Prostate gland (tissue), 2 donors: ENCODE results near the gene RNF220. TPM values are rescaled to one million over a fixed set of nuclear protein-coding genes. Genes with fewer than 3 reads are reported as not detected.

Experiments used
- DNase-seq: peaks from one replicate; pipeline ENCODE4 v3.0.0-alpha.2; 2019; ENCODE audit warnings: low spot score
- H3K27ac ChIP-seq, 2 donors: fragments of 200-600 bp; sonication (generic); 2 replicates each; pipeline ENCODE4 v1.5.1; 2017 to 2019
- H3K27me3 ChIP-seq: fragments of 200-600 bp; sonication (generic); replicated peaks from 2 replicates; pipeline ENCODE4 v1.5.1; 2019; ENCODE audit not compliant: insufficient read depth
- H3K36me3 ChIP-seq, 2 donors: fragments of 200-600 bp; sonication (generic); 1 replicate in 1 of 2; 2 replicates in 1 of 2; pipeline versions ENCODE4 v1.5.1 to v1.8.1; 2017 to 2019
- H3K4me1 ChIP-seq: fragments of 200-600 bp; sonication (generic); replicated peaks from 2 replicates; pipeline ENCODE4 v1.5.1; 2019
- H3K4me3 ChIP-seq, 2 donors: fragments of 200-600 bp; sonication (generic); 2 replicates each; pipeline ENCODE4 v1.5.1; 2017 to 2019
- H3K9me3 ChIP-seq: fragments of 200-600 bp; sonication (generic); 2 replicates; pipeline ENCODE4 v1.5.1; 2017
- POLR2A ChIP-seq: fragments of 450-650 bp; IDR thresholded peaks from one replicate; pipeline ENCODE4 v1.6.1; 2016; ENCODE audit warnings: antibody characterized with exemption, mild to moderate bottlenecking
- POLR2AphosphoS5 ChIP-seq: sonication (generic); formaldehyde crosslinking; IDR thresholded peaks from one replicate; pipeline ENCODE4 v1.6.1; 2017; ENCODE audit warnings: antibody characterized with exemption
- WGBS: methylation state at CpG from one replicate; pipeline ENCODE4 v1.1.5; 2018; 5-methylcytosine and 5-hydroxymethylcytosine counted together
- intact Hi-C: fragments of 100-400 bp; cut with DNase I; formaldehyde crosslinking; loops from one replicate; pipeline ENCODE4 v1.14.2; 2022
- total RNA-seq, 2 donors: library from RNA; depleted of rRNA; stranded (reverse); fragments of >200 nt; gene quantifications; one replicate each; pipeline ENCODE4 v1.1.0, GENCODE V29; 2016
- TF ChIP-seq, protein P1 (sequence below), 4 experiments: fragments of 200-600 bp in 2 of 4; fragments of 450-650 bp in 2 of 4; sonication (generic) in 2 of 4; IDR thresholded peaks; 1 replicate in 3 of 4; 2 replicates in 1 of 4; pipeline ENCODE4 v1.5.1; 2016 to 2019; ENCODE audit warnings: antibody characterized with exemption in 4 of 4, mild to moderate bottlenecking in 2 of 4, moderate library complexity in 2 of 4

Gene RNF220
- total RNA-seq, 2 donors from 2014 or later = 116 to 147 TPM

DNA sequence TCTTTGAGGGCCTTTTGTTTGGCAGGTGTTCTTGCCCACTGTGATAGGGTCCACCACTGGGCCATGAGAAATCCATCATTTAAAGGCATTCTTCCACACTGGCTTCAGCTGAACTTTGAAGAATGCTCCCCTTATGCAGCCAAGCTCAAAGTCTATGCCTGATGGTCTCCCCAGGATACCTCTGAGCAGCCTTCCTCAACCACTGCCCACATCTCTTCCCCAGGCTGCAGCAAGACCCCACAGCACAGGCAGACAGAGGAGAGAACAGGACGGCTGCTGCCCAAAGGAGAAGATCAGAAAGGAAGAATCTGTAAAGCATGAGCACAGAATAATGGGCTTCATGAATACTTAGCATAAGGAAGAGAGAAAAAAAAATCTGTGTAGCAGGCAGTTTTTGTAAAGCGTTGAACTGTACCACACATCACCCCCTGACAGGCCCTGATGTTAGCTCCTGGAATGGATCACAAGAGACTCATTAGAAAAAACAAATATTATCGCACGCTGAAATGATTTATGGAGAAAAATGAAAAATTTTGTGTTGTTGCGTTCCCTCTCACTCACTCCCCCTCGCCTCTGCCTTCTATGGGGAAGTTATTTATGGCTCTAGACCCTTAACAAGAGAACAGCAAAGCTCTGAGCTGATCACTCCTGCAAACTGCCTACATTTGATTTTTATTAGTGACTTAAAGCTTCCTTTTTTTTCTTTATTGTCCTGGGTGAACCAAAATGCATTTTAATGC lies 135.1 kb downstream of the RNF220 start:
- Histone ChIP-seq H3K27ac (no peak overlapping the region), H3K4me3 (no peak overlapping the region), H3K27me3 (peaks cover 11% of the 10 kb centered on the region), H3K4me1 (no peaks in the 10 kb centered on the region), H3K9me3 (no peaks in the 10 kb centered on the region), H3K36me3 (no peaks in the 10 kb centered on the region)
- DNase-seq = no peak
- TF ChIP-seq, protein P1, sequence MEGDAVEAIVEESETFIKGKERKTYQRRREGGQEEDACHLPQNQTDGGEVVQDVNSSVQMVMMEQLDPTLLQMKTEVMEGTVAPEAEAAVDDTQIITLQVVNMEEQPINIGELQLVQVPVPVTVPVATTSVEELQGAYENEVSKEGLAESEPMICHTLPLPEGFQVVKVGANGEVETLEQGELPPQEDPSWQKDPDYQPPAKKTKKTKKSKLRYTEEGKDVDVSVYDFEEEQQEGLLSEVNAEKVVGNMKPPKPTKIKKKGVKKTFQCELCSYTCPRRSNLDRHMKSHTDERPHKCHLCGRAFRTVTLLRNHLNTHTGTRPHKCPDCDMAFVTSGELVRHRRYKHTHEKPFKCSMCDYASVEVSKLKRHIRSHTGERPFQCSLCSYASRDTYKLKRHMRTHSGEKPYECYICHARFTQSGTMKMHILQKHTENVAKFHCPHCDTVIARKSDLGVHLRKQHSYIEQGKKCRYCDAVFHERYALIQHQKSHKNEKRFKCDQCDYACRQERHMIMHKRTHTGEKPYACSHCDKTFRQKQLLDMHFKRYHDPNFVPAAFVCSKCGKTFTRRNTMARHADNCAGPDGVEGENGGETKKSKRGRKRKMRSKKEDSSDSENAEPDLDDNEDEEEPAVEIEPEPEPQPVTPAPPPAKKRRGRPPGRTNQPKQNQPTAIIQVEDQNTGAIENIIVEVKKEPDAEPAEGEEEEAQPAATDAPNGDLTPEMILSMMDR (IDR thresholded peaks at IDR 0.05) = no peak
- TF ChIP-seq POLR2A = no peak
- TF ChIP-seq POLR2AphosphoS5 = no peak
- intact Hi-C loops = no loop called here
- WGBS = 64% methylated on average over 6 of the region's 6 CpGs

DNA sequence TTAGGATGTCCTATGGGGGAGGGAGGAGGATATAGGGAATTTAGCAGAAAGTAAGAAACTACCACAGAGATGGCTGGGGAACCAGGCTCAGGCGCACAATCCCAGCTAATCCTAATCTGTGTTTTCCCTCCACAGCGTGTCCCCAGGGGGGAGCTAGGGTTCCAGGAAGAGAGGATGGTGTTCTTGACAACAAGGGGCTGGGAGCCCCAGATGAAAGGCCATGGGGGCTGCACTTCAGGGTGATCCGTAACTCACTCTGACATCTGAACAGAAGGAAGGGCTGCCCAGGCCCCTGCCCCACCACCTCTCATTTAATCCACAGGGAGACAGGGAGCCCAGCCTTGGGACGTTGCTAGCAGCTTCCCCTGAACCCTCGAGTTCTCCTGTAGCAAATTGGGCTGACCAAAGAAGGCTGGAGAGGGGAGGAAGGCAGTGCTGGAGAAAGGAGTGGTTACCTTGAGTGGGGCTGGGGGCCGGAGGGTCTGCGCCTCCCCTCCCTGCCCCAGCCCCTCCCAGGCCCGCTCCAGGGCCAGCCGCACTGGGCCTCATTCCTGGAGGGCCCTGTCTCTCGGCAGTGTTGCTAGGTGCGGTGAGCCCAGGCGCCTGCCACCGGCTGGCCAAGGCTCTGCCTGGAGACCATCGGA lies 137.5 kb downstream of the RNF220 start:
- H3K4me3 ChIP-seq = no peak overlapping the region
- H3K27me3 ChIP-seq = peaks cover 7% of the 10 kb centered on the region
- no peak for DNase-seq
- no peak overlapping the region for H3K27ac ChIP-seq
- no peak for TF ChIP-seq POLR2AphosphoS5
- no peak for TF ChIP-seq POLR2A
- TF ChIP-seq, protein P1 (IDR thresholded peaks at IDR 0.05) = no peak
- H3K36me3 ChIP-seq = no peaks in the 10 kb centered on the region
- WGBS = 51% methylated on average over 14 of the region's 14 CpGs
- no peaks in the 10 kb centered on the region for H3K9me3 ChIP-seq
- intact Hi-C loops = no loop called here
- no peaks in the 10 kb centered on the region for H3K4me1 ChIP-seq

DNA sequence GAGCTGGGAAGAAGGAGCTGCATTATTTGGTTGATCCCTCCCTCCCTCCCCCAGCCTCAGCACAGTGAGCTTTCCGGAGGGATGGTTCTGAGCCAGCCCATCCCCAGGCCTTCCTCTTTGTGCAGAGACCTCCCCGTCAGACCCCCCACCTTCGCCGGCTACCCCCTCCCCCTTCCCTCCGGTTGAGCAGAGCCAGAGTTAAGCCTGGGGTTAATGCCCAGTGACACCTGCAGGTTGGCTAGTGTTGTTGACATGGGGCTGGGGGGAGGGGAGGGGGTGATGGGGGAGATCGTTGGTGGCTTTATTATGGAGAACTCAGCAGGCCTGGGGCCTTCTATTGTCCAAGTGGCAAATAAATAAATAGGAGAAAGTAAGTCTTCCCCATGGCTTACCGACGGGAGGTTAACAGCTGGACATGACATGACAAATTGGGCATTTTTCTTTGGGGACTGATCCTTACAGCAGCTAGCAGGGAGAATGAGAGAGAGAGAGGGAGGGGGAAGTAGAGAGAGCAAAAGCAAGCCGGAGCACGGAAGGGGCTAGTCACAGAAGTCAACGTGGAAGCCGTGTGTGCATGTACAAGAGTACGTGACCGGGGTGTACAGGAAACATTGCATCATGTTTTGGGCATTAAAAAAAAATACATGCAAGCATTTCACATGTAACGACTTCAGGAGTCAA lies 138.1 kb downstream of the RNF220 start:
- TF ChIP-seq, protein P1 (IDR thresholded peaks at IDR 0.05) = no peak
- no peak for TF ChIP-seq POLR2A
- no peak for TF ChIP-seq POLR2AphosphoS5
- Histone ChIP-seq H3K27me3 (peaks cover 6% of the 10 kb centered on the region), H3K9me3 (no peaks in the 10 kb centered on the region), H3K4me3 (no peak overlapping the region), H3K4me1 (no peaks in the 10 kb centered on the region), H3K27ac (no peak overlapping the region), H3K36me3 (no peaks in the 10 kb centered on the region)
- no peak for DNase-seq
- WGBS = 44% methylated on average over 15 of the region's 15 CpGs
- intact Hi-C loops = no loop called here

DNA sequence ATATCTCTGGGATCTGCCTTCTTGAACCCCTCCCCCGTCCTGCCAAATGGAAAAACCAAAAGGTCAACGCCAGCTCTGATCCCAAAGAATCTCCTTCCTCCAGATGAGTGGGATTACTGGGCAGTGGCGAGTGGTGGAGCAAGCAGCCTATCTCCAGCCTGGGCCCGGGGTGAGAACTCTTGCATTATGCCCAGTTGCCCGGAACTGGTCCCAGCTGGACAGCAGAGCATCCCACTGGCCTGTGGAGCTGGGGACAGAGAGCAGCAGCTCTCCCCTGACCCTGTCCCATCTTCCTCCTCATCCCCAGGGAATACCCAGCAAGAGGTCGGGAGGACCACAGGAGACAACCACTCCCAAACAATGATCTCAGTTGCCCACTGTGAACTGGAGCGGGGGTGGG lies 138.7 kb downstream of the RNF220 start:
- Histone ChIP-seq H3K4me1 (no peaks in the 10 kb centered on the region), H3K27me3 (peaks cover 6% of the 10 kb centered on the region), H3K27ac (no peak overlapping the region), H3K36me3 (no peaks in the 10 kb centered on the region), H3K9me3 (no peaks in the 10 kb centered on the region), H3K4me3 (no peak overlapping the region)
- DNase-seq = no peak
- intact Hi-C loops = no loop called here
- TF ChIP-seq POLR2A = no peak
- WGBS = 71% methylated on average over 7 of the region's 7 CpGs

DNA sequence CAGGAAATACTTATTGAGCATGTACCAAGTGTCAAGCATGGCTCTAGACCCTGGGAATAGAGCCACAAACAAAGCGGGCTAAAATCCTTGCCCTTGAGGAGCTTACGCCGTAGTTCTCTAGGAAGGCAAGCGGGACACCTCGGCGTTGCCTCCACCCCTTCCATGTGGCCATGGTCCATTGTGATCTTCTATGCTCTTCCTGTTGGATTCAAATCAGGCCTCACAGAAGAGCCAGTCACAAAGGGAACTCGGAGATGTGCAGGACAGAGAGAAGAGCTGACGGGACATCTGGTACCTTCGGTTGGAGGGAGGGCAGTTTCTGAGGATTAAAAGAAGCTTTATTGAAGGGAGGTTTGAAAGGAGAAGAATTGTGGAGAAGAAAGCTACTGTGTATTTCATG lies 139.9 kb downstream of the RNF220 start:
- H3K4me1 ChIP-seq = no peaks in the 10 kb centered on the region
- intact Hi-C loops = no loop called here
- no peak for DNase-seq
- H3K27me3 ChIP-seq = peaks cover 6% of the 10 kb centered on the region
- H3K27ac ChIP-seq = no peak overlapping the region
- WGBS = 84% methylated on average over 9 of the region's 9 CpGs
- no peaks in the 10 kb centered on the region for H3K36me3 ChIP-seq
- H3K4me3 ChIP-seq = no peak overlapping the region
- TF ChIP-seq POLR2AphosphoS5 = no peak
- no peak for TF ChIP-seq POLR2A
- TF ChIP-seq, protein P1 (IDR thresholded peaks at IDR 0.05) = no peak
- H3K9me3 ChIP-seq = no peaks in the 10 kb centered on the region
